Activated T-cell treated with anti-CD3 and anti-CD28 coated beads for 24 hours (primary cell): ENCODE results near the gene CACNA2D4.

ENCODE experiments used
- DNase-seq: peaks from one replicate; pipeline ENCODE4 v3.0.0-alpha.2; 2020; ENCODE audit warnings: low read depth

Gene CACNA2D4

GRCh38 chr12:1844661-1845409 lies 73.6 kb downstream of the CACNA2D4 start:
- no peak for DNase-seq

- no peak for DNase-seq
These were observed 74.2 kb downstream of the CACNA2D4 start for GRCh38 chr12:1844223-1844622.

GRCh38 chr12:1843641-1844005 lies 74.8 kb downstream of the CACNA2D4 start:
- no peak for DNase-seq

GRCh38 chr12:1842905-1843640 lies 75.4 kb downstream of the CACNA2D4 start:
- DNase-seq = no peak

GRCh38 chr12:1842183-1842904 lies 76.1 kb downstream of the CACNA2D4 start:
- no peak for DNase-seq

- DNase-seq = no peak
These were observed 76.8 kb downstream of the CACNA2D4 start for GRCh38 chr12:1841586-1842182.

- no peak for DNase-seq
These were observed 77.4 kb downstream of the CACNA2D4 start for GRCh38 chr12:1840981-1841425.

- DNase-seq = no peak
These were observed 78.2 kb downstream of the CACNA2D4 start for GRCh38 chr12:1839956-1840951.

GRCh38 chr12:1839464-1839863 lies 79.0 kb downstream of the CACNA2D4 start:
- DNase-seq = no peak

GRCh38 chr12:1838994-1839365 lies 79.5 kb downstream of the CACNA2D4 start:
- no peak for DNase-seq

GRCh38 chr12:1838205-1838993 lies 80.1 kb downstream of the CACNA2D4 start:
- no peak for DNase-seq

GRCh38 chr12:1837541-1838204 lies 80.8 kb downstream of the CACNA2D4 start:
- no peak for DNase-seq

- no peak for DNase-seq
These were observed 81.5 kb downstream of the CACNA2D4 start for GRCh38 chr12:1836854-1837421.

GRCh38 chr12:1836241-1836803 lies 82.1 kb downstream of the CACNA2D4 start:
- no peak for DNase-seq

- DNase-seq = no peak
These were observed 83.0 kb downstream of the CACNA2D4 start for GRCh38 chr12:1835211-1836131.

GRCh38 chr12:1834186-1834925 lies 84.1 kb downstream of the CACNA2D4 start:
- no peak for DNase-seq

GRCh38 chr12:1833596-1834028 lies 84.8 kb downstream of the CACNA2D4 start:
- no peak for DNase-seq
